ENCODE results near the gene PIAS3. TPM values are rescaled to one million over a fixed set of nuclear protein-coding genes. Genes with fewer than 3 reads are reported as not detected.
"Not testable (repeated sequence)": the region's sequence is repeated elsewhere in the genome, so short reads cannot be mapped to it uniquely, and the experiment has no call there.

Gene PIAS3
- total and polyA plus RNA-seq, 4 experiments from 2014 or later, result 8.8 to 33.6 (median 24.1) TPM

DNA sequence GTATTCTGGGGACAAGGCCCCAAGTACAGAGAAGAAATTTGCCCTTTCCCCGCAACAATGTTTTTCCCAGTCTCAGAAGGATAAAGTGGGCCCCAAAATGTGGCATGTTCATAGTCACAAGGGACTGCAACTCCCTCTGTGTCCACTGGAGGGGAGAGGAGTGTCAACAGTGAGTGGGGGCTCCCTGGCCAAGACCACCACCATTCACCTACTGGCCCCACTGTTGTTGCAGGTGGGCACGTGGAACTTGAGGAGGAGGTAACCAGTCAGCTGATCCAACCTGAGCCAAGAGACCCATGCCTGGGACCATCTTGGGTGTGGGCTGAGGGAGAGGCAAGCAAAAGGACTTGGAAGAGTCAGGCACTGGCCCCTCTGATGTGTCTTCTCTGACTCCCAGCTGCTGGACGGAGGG lies 12.7 kb downstream of the PIAS3 start:
- peaks cover 20% of the 10 kb centered on the region for H3K36me3 ChIP-seq (ENCODE audit: insufficient read depth, low read length)
- intact Hi-C loops (cut with micrococcal nuclease), result no loop called here
- Mint-ChIP-seq H3K27me3 (no peaks in the 10 kb centered on the region), H3K4me1 (peaks cover 6 to 7% (median 6%) of the 10 kb centered on the region in 4 donors), H3K9me3 (no peaks in the 10 kb centered on the region), H3K36me3 (peaks cover 28 to 35% of the 10 kb centered on the region in 2 donors), H3K4me3 (no peak overlapping the region), H3K27ac (peak overlapping the region in 6 of 7 donors; percentile 43 to 91 (median 81))
- peak overlapping the region; percentile 18 to 77 for H3K4me3 ChIP-seq (ENCODE audit: low read length in 2 of 2)
- peaks cover 11% of the 10 kb centered on the region for H3K4me1 ChIP-seq (ENCODE audit: insufficient read depth, low read length)
- peak in 4 of 5 donors; percentile 20 to 39 (median 30) for DNase-seq
- no peaks in the 10 kb centered on the region for H3K9me3 ChIP-seq (ENCODE audit: control insufficient read depth in 1 of 2, low read length in 2 of 2)
- H3K27ac ChIP-seq (ENCODE audit: low read depth, low read length), result peak overlapping the region; percentile 63
- H3K27me3 ChIP-seq (ENCODE audit: insufficient read depth, low read length), result no peaks in the 10 kb centered on the region
- ChIA-PET CTCF (ENCODE audit: partially characterized antibody) (interaction anchor here (0.8 to 9.5 kb wide), 28 partner anchors 10 to 201 kb away, joined by 3 to 264 read pairs (median 11); partner anchors contain the start of genes ANKRD34A, ANKRD35, HJV and ITGA10), POLR2A (ENCODE audit: partially characterized antibody) (interaction anchor here (0.9 to 8.8 kb wide), 11 partner anchors 9 to 191 kb away, joined by 3 to 133 read pairs (median 9); partner anchors contain the start of genes PIAS3, POLR3C, RNF115 and TXNIP)

DNA sequence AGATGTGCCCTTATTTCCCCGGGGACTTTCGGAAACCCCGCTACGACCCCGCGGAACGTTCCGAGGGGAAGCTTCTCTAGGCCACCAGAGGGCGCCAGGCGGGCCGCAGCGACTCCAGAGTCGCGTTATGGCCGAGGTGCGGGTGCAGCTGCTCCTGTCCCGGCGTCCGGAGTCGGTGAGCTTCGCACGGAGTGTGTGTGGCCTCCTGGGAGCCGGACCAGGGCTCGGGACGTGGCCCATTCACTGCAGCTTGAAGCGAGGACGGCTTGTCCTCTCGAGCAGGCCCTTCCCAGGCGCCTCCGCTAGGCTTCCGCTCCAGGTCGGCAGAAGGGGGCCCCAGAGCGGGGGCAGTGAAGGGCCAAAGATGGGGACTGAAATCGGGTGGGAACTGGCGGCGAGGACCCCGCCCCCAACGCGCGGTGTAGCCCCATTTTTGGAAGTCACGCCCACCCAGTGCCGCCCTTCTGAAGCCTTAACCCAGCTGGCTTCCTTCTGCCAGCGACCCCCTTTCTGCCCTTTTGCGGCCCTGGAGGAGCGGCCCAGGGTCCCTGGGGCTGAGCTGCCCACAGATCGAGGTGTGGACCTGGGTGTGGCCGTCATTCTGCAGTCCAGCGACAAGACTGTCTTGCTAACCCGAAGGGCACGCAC lies 13.2 kb downstream of the PIAS3 start, which contains the start of gene NUDT17:
Gene NUDT17, plus strand, starts transcription at position 117 of the 648 bp plus-strand sequence. Its CDS starts 11 bp downstream, at position 128.
- Histone ChIP-seq H3K27me3 (ENCODE audit: insufficient read depth, low read length) (no peaks in the 10 kb centered on the region), H3K4me1 (ENCODE audit: insufficient read depth, low read length) (peaks cover 11% of the 10 kb centered on the region), H3K36me3 (ENCODE audit: insufficient read depth, low read length) (peaks cover 23% of the 10 kb centered on the region), H3K4me3 (ENCODE audit: low read length in 2 of 2) (peak within 1 kb of the TSS; percentile 18 to 77), H3K9me3 (ENCODE audit: control insufficient read depth in 1 of 2, low read length in 2 of 2) (no peaks in the 10 kb centered on the region), H3K27ac (ENCODE audit: low read depth, low read length) (peak within 1 kb of the TSS; percentile 63)
- peaks cover 28 to 35% of the 10 kb centered on the region in 2 donors for H3K36me3 Mint-ChIP-seq
- no peaks in the 10 kb centered on the region for H3K9me3 Mint-ChIP-seq
- no peaks in the 10 kb centered on the region for H3K27me3 Mint-ChIP-seq
- DNase-seq, result peak; percentile 67 to 75 (median 68)
- H3K27ac Mint-ChIP-seq, result peak within 1 kb of the TSS in 6 of 7 donors; percentile 43 to 91 (median 81)
- POLR2A ChIA-PET (ENCODE audit: partially characterized antibody), result interaction anchor here (0.8 to 8.8 kb wide), 29 partner anchors 9 to 191 kb away, joined by 3 to 133 read pairs (median 5); partner anchors contain the start of genes ANKRD34A, ANKRD35, LIX1L and PEX11B
- CTCF ChIA-PET (ENCODE audit: partially characterized antibody), result interaction anchor here (0.7 to 9.5 kb wide), 41 partner anchors 9 to 202 kb away, joined by 3 to 264 read pairs (median 7); partner anchors contain the start of genes ANKRD34A, ANKRD35, HJV and ITGA10
- intact Hi-C loops (cut with micrococcal nuclease), result loop anchor here (1.0 to 2.0 kb wide), 5 partner anchors 13 to 168 kb away; partner anchors contain the start of genes ITGA10, PIAS3, POLR3C and RNF115
- peaks cover 6 to 7% (median 6%) of the 10 kb centered on the region in 4 donors for H3K4me1 Mint-ChIP-seq
- H3K4me3 Mint-ChIP-seq, result no peak within 1 kb of the TSS

DNA sequence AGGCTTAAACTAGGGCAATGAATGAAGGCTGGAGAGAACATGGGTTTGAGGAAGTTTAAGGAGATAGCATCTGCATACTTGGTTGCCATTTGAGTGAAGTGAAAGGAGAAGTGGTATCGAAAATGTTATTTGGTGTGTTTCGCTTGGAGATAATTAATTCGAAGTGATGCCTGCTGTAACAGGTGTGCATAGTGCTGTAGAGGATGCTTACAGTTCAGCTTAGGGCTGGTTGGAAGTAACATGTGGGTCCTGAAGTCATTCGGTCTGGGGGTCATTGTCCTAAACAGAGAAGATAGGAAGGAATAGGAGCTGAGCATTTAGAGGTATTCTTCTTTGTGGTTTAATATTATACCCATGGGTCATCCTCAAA lies 13.8 kb downstream of the PIAS3 start:
- Mint-ChIP-seq H3K27ac (no peak overlapping the region), H3K36me3 (peaks cover 24 to 35% of the 10 kb centered on the region in 2 donors), H3K4me3 (no peak overlapping the region), H3K9me3 (no peaks in the 10 kb centered on the region), H3K4me1 (peaks cover 6 to 7% (median 6%) of the 10 kb centered on the region in 4 donors), H3K27me3 (no peaks in the 10 kb centered on the region)
- CTCF ChIA-PET (ENCODE audit: partially characterized antibody), result interaction anchor here (0.8 to 9.5 kb wide), 38 partner anchors 9 to 202 kb away, joined by 3 to 264 read pairs (median 7); partner anchors contain the start of genes ANKRD34A, ANKRD35, HJV and ITGA10
- DNase-seq, result no peak
- Histone ChIP-seq H3K4me1 (ENCODE audit: insufficient read depth, low read length) (peaks cover 11% of the 10 kb centered on the region), H3K27ac (ENCODE audit: low read depth, low read length) (peak overlapping the region; percentile 63), H3K4me3 (ENCODE audit: low read length in 2 of 2) (peak overlapping the region; percentile 18 to 77), H3K9me3 (ENCODE audit: control insufficient read depth in 1 of 2, low read length in 2 of 2) (no peaks in the 10 kb centered on the region), H3K27me3 (ENCODE audit: insufficient read depth, low read length) (no peaks in the 10 kb centered on the region), H3K36me3 (ENCODE audit: insufficient read depth, low read length) (peaks cover 27% of the 10 kb centered on the region)
- intact Hi-C loops (cut with micrococcal nuclease), result loop anchor here (1.0 to 2.0 kb wide), 5 partner anchors 14 to 168 kb away; partner anchors contain the start of genes ITGA10, PIAS3, POLR3C and RNF115
- POLR2A ChIA-PET (ENCODE audit: partially characterized antibody), result interaction anchor here (0.8 to 8.8 kb wide), 28 partner anchors 10 to 192 kb away, joined by 3 to 133 read pairs (median 6); partner anchors contain the start of genes ANKRD34A, ANKRD35, LIX1L and PEX11B

DNA sequence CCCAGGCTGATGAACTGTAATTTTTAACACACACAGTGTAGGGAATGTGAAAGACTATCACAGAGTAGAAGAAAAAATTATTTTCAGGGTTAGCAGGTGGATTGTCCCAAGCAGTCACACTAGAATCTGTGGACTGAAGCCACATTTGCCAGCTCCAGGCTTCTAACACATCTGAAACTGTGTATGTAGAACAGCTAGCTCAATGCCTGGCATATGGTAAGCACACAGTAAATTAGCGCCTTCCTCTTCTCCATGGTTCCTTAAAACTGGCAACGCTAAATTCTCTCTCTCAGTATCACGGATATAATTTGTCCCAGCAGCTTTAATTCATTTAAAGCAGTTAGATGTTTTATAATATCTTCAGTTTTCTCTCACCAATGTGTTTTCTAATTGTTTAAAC lies 15.8 kb downstream of the PIAS3 start:
- H3K27me3 ChIP-seq (ENCODE audit: insufficient read depth, low read length), result no peaks in the 10 kb centered on the region
- intact Hi-C loops (cut with micrococcal nuclease), result no loop called here
- no peaks in the 10 kb centered on the region for H3K9me3 Mint-ChIP-seq
- H3K36me3 ChIP-seq (ENCODE audit: insufficient read depth, low read length), result peaks cover 39% of the 10 kb centered on the region
- H3K27me3 Mint-ChIP-seq, result no peaks in the 10 kb centered on the region
- no peak overlapping the region for H3K27ac Mint-ChIP-seq
- DNase-seq, result no peak
- ChIA-PET POLR2A (ENCODE audit: partially characterized antibody) (interaction anchor here (1.2 to 8.8 kb wide), 2 partner anchors 15 to 18 kb away, joined by 4 to 133 read pairs; partner anchors contain the start of gene PIAS3), CTCF (ENCODE audit: partially characterized antibody) (interaction anchor here (0.7 to 9.5 kb wide), 8 partner anchors 10 to 179 kb away, joined by 3 to 264 read pairs (median 4); partner anchors contain the start of genes HJV and PIAS3)
- peaks cover 6 to 7% (median 6%) of the 10 kb centered on the region in 4 donors for H3K4me1 Mint-ChIP-seq
- peaks cover 29 to 41% of the 10 kb centered on the region in 2 donors for H3K36me3 Mint-ChIP-seq
- H3K4me3 ChIP-seq (ENCODE audit: low read length in 2 of 2), result no peak overlapping the region
- no peaks in the 10 kb centered on the region for H3K9me3 ChIP-seq (ENCODE audit: control insufficient read depth in 1 of 2, low read length in 2 of 2)
- H3K4me3 Mint-ChIP-seq, result no peak overlapping the region
- H3K4me1 ChIP-seq (ENCODE audit: insufficient read depth, low read length), result peaks cover 11% of the 10 kb centered on the region
- no peak overlapping the region for H3K27ac ChIP-seq (ENCODE audit: low read depth, low read length)

DNA sequence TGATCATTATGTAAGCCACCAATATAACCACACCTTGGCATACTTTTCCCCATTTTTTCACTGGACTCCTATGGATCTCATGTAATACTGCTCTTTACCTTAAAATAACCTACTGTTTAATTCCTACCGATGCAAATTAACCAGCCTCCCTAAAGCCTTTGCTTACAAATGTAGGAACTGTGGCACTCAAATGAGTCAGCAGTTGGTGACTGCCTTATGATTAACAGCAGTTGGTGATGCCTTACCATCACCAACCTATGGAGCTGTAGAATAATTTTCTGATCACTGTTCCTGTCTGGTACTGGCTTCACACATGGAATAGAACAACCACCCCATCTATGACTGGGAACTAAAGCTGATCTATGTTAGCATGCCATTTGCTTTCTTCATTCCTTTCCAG lies 21.2 kb downstream of the PIAS3 start:
- H3K4me3 ChIP-seq (ENCODE audit: low read length in 2 of 2), result no peak overlapping the region
- H3K9me3 ChIP-seq (ENCODE audit: control insufficient read depth in 1 of 2, low read length in 2 of 2), result no peaks in the 10 kb centered on the region
- Mint-ChIP-seq H3K4me3 (no peak overlapping the region), H3K9me3 (no peaks in the 10 kb centered on the region), H3K27me3 (no peaks in the 10 kb centered on the region), H3K27ac (peak overlapping the region in 1 of 7 donors; percentile 57), H3K36me3 (peaks cover 47 to 77% of the 10 kb centered on the region in 2 donors), H3K4me1 (no peaks in the 10 kb centered on the region)
- H3K27me3 ChIP-seq (ENCODE audit: insufficient read depth, low read length), result no peaks in the 10 kb centered on the region
- ChIA-PET CTCF (ENCODE audit: partially characterized antibody) (no interaction called here), POLR2A (ENCODE audit: partially characterized antibody) (interaction anchor here (2.2 kb wide), 1 partner anchor 14 kb away, joined by 6 read pairs; the partner anchor contains the start of genes POLR3C and RNF115)
- H3K36me3 ChIP-seq (ENCODE audit: insufficient read depth, low read length), result peaks cover 66% of the 10 kb centered on the region
- no peaks in the 10 kb centered on the region for H3K4me1 ChIP-seq (ENCODE audit: insufficient read depth, low read length)
- no peak overlapping the region for H3K27ac ChIP-seq (ENCODE audit: low read depth, low read length)
- intact Hi-C loops (cut with micrococcal nuclease), result no loop called here
- DNase-seq, result no peak

DNA sequence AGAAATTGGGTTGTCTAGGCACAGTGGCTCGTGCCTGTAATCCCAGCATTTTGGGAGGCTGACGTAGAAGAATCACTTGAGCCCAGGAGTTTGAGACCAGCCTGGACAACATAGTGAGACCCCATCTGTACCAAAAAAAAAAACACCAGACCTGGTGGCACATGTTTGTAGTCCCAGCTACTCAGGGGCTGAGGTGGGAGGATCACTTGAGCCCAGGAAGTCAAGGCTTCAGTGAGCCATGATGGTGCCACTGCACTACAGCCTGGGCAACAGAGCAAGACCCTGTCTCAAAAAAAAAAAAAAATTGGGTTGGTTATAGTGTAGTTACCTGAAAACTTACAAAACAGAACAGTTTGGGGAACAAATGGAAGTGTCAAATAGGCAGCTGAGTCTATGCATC lies 28.1 kb downstream of the PIAS3 start:
- H3K4me3 Mint-ChIP-seq; H3K4me3 ChIP-seq (ENCODE audit: low read length in 2 of 2); H3K27me3 ChIP-seq (ENCODE audit: insufficient read depth, low read length); H3K9me3 ChIP-seq (ENCODE audit: control insufficient read depth in 1 of 2, low read length in 2 of 2); H3K4me1 ChIP-seq (ENCODE audit: insufficient read depth, low read length); DNase-seq; H3K27ac ChIP-seq (ENCODE audit: low read depth, low read length); intact Hi-C loops (cut with micrococcal nuclease); H3K9me3 Mint-ChIP-seq; H3K27me3 Mint-ChIP-seq: not testable (repeated sequence)
- peaks cover 69% of the 10 kb centered on the region for H3K36me3 ChIP-seq (ENCODE audit: insufficient read depth, low read length)
- peaks cover 58 to 79% of the 10 kb centered on the region in 2 donors for H3K36me3 Mint-ChIP-seq
- POLR2A ChIA-PET (ENCODE audit: partially characterized antibody), result interaction anchor here (0.7 kb wide), 1 partner anchor 15 kb away, joined by 3 read pairs; the partner anchor contains the start of gene NUDT17
- CTCF ChIA-PET (ENCODE audit: partially characterized antibody), result interaction anchor here (6.4 kb wide), 1 partner anchor 15 kb away, joined by 46 read pairs; the partner anchor contains the start of gene NUDT17
- peak overlapping the region in 1 of 7 donors; percentile 53 for H3K27ac Mint-ChIP-seq
- H3K4me1 Mint-ChIP-seq, result peaks cover 10 to 16% (median 14%) of the 10 kb centered on the region in 4 donors

Measured in CD4-positive, alpha-beta memory T cell (primary cell).